ENCODE measurements around the gene EPG5.

- TF ChIP-seq EZH2 (IDR thresholded peaks at IDR 0.05) (no peak), CTCF (IDR thresholded peaks at IDR 0.05) (no peak)
Measured at GRCh38 chr18:45817543-45817942, 149.6 kb downstream of the EPG5 start.

All from neural progenitor cell (in vitro differentiated cells).